Heart left ventricle (tissue), 16 donors: ENCODE measurements around the gene TMEM123. TPM values are rescaled to one million over a fixed set of nuclear protein-coding genes. Genes with fewer than 3 reads are reported as not detected.

Experiments used
- ATAC-seq, 4 donors: fragments of 200-7000 bp; cut with Tn5 transposase; one replicate each; pipeline ENCODE4 v1.9.1; 2020 to 2022; ENCODE audit warnings: moderate library complexity in 4 of 4, mild to moderate bottlenecking in 3 of 4, moderate number of reproducible peaks in 1 of 4
- DNase-seq, 5 donors: peaks; one replicate each; pipeline ENCODE4 v3.0.0-alpha.2; 2020
- H3K27ac ChIP-seq, 12 donors: fragments of 200-600 bp; sonication (generic) in 4 of 12; one replicate each; pipeline versions ENCODE4 v1.5.0 to v1.8.0; 2016 to 2022; ENCODE audit warnings: mild to moderate bottlenecking in 2 of 12
- H3K27me3 ChIP-seq, 9 donors: fragments of 200-600 bp; sonication (generic) in 2 of 9; one replicate each; pipeline versions ENCODE4 v1.5.1 to v1.8.0; 2016 to 2022; ENCODE audit warnings: mild to moderate bottlenecking in 3 of 9
- H3K36me3 ChIP-seq, 9 donors: fragments of 200-600 bp; sonication (generic) in 2 of 9; one replicate each; pipeline versions ENCODE4 v1.5.0 to v1.8.0; 2018 to 2022; ENCODE audit warnings: mild to moderate bottlenecking in 2 of 9
- H3K4me1 ChIP-seq, 12 donors: fragments of 200-600 bp; sonication (generic) in 4 of 12; one replicate each; pipeline versions ENCODE4 v1.5.0 to v1.8.0; 2016 to 2022; ENCODE audit warnings: mild to moderate bottlenecking in 3 of 12
- H3K4me3 ChIP-seq, 12 donors: fragments of 200-600 bp; sonication (generic) in 4 of 12; one replicate each; pipeline versions ENCODE4 v1.5.0 to v1.8.0; 2017 to 2022; ENCODE audit warnings: mild to moderate bottlenecking in 9 of 12, moderate library complexity in 4 of 12
- H3K9me3 ChIP-seq, 12 donors: fragments of 200-600 bp; sonication (generic) in 4 of 12; one replicate each; pipeline versions ENCODE4 v1.5.0 to v1.8.0; 2016 to 2022; ENCODE audit warnings: mild to moderate bottlenecking in 1 of 12
- POLR2A ChIP-seq, 2 donors: fragments of 450-650 bp; IDR thresholded peaks; one replicate each; pipeline ENCODE4 v1.6.1; 2017; ENCODE audit warnings: antibody characterized with exemption in 2 of 2, mild to moderate bottlenecking in 2 of 2, moderate library complexity in 2 of 2
- WGBS, 4 donors: extraction: QIAGEN DNeasy Blood & Tissue Kit in 2 of 4; methylation state at CpG; one replicate each; pipeline versions ENCODE4 v1.1.5 to v1.1.7; 2013 to 2018; 5-methylcytosine and 5-hydroxymethylcytosine counted together
- intact Hi-C, 10 donors: fragments of 100-400 bp; cut with DNase I; formaldehyde crosslinking; loops; one replicate each; pipeline versions ENCODE4 v1.11.1 to v1.14.2; 2022
- polyA plus RNA-seq, 2 donors: library from polyadenylated mRNA; stranded (reverse); fragments of 200-250 nt; gene quantifications; one replicate each; pipeline ENCODE4 v1.2.3, GENCODE V29; 2013
- total RNA-seq, 9 donors: library from RNA; depleted of rRNA in 2 of 9; stranded (reverse); fragments of >200 nt in 2 of 9; fragmentation: NEBNext Ultra II Directional in 3 of 9; extraction: Animal tissue kit (Norgen Biotek cat#: 25700) in 3 of 9; gene quantifications; one replicate each; pipeline versions ENCODE4 v1.1.0 to v1.2.4, GENCODE V29; 2016 to 2023
- TF ChIP-seq, protein P1 (sequence below), 12 donors: fragments of 200-600 bp; sonication (generic) in 4 of 12; IDR thresholded peaks; one replicate each; pipeline versions ENCODE4 v1.5.0 to v1.8.0; 2018 to 2022; ENCODE audit warnings: antibody characterized with exemption in 12 of 12, mild to moderate bottlenecking in 5 of 12
- donor health status: ischemic (EF 13 %, LVEDD 7.1; RV severe dilation, severe dysfunction).
- donor health status: healthy with polysubstance abuse.
- donor health status: DM: no; HTN: yes; CAD: no.
- donor health status: DM: no; HTN: no; CAD: no.
- donor health status: ischemic (EF 25% LVEDD 6.9; RV normal size, moderate dysfunction).
- donor health status: ischemic (EF 25% LVEDD 5.7; RV mildly dilated, moderate dysfunction).
- donor health status: healthy.
- donor health status: DM: yes; HTN: yes; CAD: no.
- donor health status: ischemic (EF 35%, LVEDD 5.7; RV mildly dilated, moderate dysfunction).
- donor health status: nonischemic (EF 11% LVEDD 7.7; RV severe dilation, severe dysfunction).
- donor health status: DM: yes; HTN: yes; CAD: no.
- donor health status: PGD.
- donor health status: ischemic (EF 29% LVEDD 5.4; RV normal size, mild dysfunction).
- donor health status: nonischemic (EF 23%, LVEDD 6.1; RV moderate dilation, normal function).

The TMEM123 gene
- total and polyA plus RNA-seq, 11 donors, result 25.0 to 116 (median 75.6) TPM

DNA sequence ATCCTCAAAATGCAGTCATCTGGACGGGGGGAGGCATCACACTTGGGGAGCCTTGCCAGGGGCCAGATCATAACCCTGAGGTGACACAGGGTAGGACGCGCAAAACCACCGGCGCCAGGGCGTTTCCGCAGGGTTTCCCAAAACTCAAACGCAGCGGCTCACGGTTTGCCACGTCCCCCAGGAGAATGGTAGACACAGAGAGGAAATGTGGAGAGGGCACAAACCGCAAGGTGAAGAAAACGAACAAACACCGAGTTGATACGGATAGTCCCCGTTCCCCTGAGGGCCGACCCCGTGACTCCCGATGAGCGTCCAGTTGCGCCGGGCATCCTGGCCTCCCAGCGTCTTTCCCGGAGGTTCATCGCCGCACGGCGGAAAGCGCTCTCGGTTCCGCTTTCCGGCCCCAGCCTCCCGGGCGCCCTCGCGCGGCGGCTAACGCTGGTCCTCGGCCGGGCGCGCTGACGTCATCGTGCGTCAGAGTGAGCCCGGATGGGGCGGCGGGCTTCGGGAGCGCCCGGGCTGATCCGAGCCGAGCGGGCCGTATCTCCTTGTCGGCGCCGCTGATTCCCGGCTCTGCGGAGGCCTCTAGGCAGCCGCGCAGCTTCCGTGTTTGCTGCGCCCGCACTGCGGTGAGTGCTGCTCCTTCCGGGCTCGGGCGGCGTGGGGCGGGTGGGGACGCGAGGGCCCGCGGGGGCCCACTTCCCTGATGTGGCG is 105.7 kb downstream of the TMEM123 start, which contains the start of gene BIRC2:
Gene BIRC2 (plus strand): TSS at position 467 of the 714 bp plus-strand sequence. CDS start 2,641 bp downstream, outside the sequence.
- H3K9me3 ChIP-seq, result no peaks in the 10 kb centered on the region
- peaks cover 0 to 38% (median 30%) of the 10 kb centered on the region in 12 donors for H3K4me1 ChIP-seq
- H3K4me3 ChIP-seq, result peak within 1 kb of the TSS; percentile 56 to 94 (median 87)
- ATAC-seq, result peak; percentile 91 to 98 (median 98)
- TF ChIP-seq, protein P1, sequence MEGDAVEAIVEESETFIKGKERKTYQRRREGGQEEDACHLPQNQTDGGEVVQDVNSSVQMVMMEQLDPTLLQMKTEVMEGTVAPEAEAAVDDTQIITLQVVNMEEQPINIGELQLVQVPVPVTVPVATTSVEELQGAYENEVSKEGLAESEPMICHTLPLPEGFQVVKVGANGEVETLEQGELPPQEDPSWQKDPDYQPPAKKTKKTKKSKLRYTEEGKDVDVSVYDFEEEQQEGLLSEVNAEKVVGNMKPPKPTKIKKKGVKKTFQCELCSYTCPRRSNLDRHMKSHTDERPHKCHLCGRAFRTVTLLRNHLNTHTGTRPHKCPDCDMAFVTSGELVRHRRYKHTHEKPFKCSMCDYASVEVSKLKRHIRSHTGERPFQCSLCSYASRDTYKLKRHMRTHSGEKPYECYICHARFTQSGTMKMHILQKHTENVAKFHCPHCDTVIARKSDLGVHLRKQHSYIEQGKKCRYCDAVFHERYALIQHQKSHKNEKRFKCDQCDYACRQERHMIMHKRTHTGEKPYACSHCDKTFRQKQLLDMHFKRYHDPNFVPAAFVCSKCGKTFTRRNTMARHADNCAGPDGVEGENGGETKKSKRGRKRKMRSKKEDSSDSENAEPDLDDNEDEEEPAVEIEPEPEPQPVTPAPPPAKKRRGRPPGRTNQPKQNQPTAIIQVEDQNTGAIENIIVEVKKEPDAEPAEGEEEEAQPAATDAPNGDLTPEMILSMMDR (IDR thresholded peaks at IDR 0.05), result peak; percentile 64 to 88 (median 76)
- TF ChIP-seq POLR2A (IDR thresholded peaks at IDR 0.05), result peak; percentile 54 to 79
- H3K27ac ChIP-seq, result peak within 1 kb of the TSS; percentile 95 to 100 (median 98)
- WGBS, 4 donors, result 0 to 1% (median 0%) methylated on average over 43 to 77 of the region's 77 CpGs
- H3K36me3 ChIP-seq, result peaks cover 0 to 29% (median 16%) of the 10 kb centered on the region in 9 donors
- DNase-seq, result peak; percentile 95 to 98 (median 96)
- intact Hi-C loops, result loop anchor here in 8 of 10 donors (1.0 to 10.0 kb wide), 13 partner anchors 34 to 435 kb away; partner anchors contain the start of genes TMEM123 (in 4 of the 8) and YAP1 (in 1 of the 8)
- H3K27me3 ChIP-seq, result no peaks in the 10 kb centered on the region

DNA sequence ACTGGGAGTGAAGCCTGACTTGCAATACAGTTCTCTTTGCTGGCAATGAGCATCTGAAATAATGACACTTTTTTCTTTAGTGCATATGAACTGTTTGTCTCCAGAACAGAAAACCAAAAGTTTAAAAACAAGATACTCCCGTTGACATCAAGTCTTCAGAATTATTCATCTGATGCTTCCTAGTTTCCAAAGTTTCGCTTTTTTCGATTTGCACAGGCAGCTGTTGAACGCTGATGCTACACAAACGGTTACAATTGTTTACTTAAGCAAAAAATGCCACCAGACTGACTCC is 106.2 kb downstream of the TMEM123 start:
- Histone ChIP-seq H3K4me1 (peaks cover 0 to 38% (median 30%) of the 10 kb centered on the region in 12 donors), H3K9me3 (no peaks in the 10 kb centered on the region), H3K36me3 (peaks cover 0 to 24% (median 16%) of the 10 kb centered on the region in 9 donors), H3K4me3 (peak overlapping the region; percentile 56 to 94 (median 87)), H3K27ac (peak overlapping the region; percentile 95 to 100 (median 98)), H3K27me3 (no peaks in the 10 kb centered on the region)
- DNase-seq (no peak), ATAC-seq (no peak)
- TF ChIP-seq, protein P1 (IDR thresholded peaks at IDR 0.05), result no peak
- TF ChIP-seq POLR2A (IDR thresholded peaks at IDR 0.05), result no peak
- WGBS, 4 donors, result 0 to 1% (median 0%) methylated on average over 5 of the region's 5 CpGs
- intact Hi-C loops, result loop anchor here in 8 of 10 donors (2.0 to 10.0 kb wide), 12 partner anchors 52 to 434 kb away; partner anchors contain the start of genes TMEM123 (in 4 of the 8) and YAP1 (in 1 of the 8)

Other genes with a start within 250 kb of the TMEM123 start
- 10 to 100 TPM in 1 of 9 donors, 1 to 10 TPM in 8; 1.8 to 21.1 (median 5.3) TPM for gene BIRC3, start 135.3 kb downstream of the TMEM123 start, total RNA-seq
- gene BIRC3, start 135.3 kb downstream of the TMEM123 start, polyA plus RNA-seq, result 1 to 10 TPM; 1.6 to 3.3 TPM
- gene BIRC2, start 105.6 kb downstream of the TMEM123 start, total RNA-seq, result 10 to 100 TPM; 24.1 to 39.9 (median 32.7) TPM
- 10 to 100 TPM; 17.9 to 34.1 TPM for gene BIRC2, start 105.6 kb downstream of the TMEM123 start, polyA plus RNA-seq
- 1 to 10 TPM in 1 of 9 donors, not detected in 8; 1.5 TPM for gene MMP7, start 78.0 kb upstream of the TMEM123 start, total RNA-seq
- gene MMP7, start 78.0 kb upstream of the TMEM123 start, polyA plus RNA-seq, result not detected
- gene MMP20, start 172.6 kb upstream of the TMEM123 start, total RNA-seq, result not detected
- gene MMP20, start 172.6 kb upstream of the TMEM123 start, polyA plus RNA-seq, result not detected